HEK293 (cell line): ENCODE data around the gene SCAMP3.

Experiments
- CTCF ChIP-seq: fragments of 450-650 bp; formaldehyde crosslinking; IDR thresholded peaks from 2 replicates; pipeline ENCODE4 v1.5.1; 2016; ENCODE audit warnings: missing biosample characterization, missing genetic modification characterization
- GLIS2 ChIP-seq: fragments of 450-650 bp; formaldehyde crosslinking; IDR thresholded peaks from 2 replicates; pipeline ENCODE4 v1.5.1; 2016; ENCODE audit warnings: missing biosample characterization, missing genetic modification characterization
- KLF10 ChIP-seq: fragments of 450-650 bp; IDR thresholded peaks from 2 replicates; pipeline ENCODE4 v1.5.1; 2018; ENCODE audit warnings: missing biosample characterization, mild to moderate bottlenecking, missing genetic modification characterization
- KLF17 ChIP-seq: fragments of 450-650 bp; formaldehyde crosslinking; IDR thresholded peaks from 2 replicates; pipeline ENCODE4 v1.5.1; 2016; ENCODE audit warnings: missing biosample characterization, missing genetic modification characterization
- KLF7 ChIP-seq: fragments of 450-650 bp; formaldehyde crosslinking; IDR thresholded peaks from 2 replicates; pipeline ENCODE4 v1.5.1; 2016; ENCODE audit warnings: missing biosample characterization, missing genetic modification characterization, borderline replicate concordance
- KLF9 ChIP-seq: fragments of 450-650 bp; formaldehyde crosslinking; IDR thresholded peaks from 2 replicates; pipeline ENCODE4 v1.5.1; 2016; ENCODE audit warnings: missing biosample characterization, missing genetic modification characterization, low read depth
- SCRT1 ChIP-seq: fragments of 450-650 bp; formaldehyde crosslinking; IDR thresholded peaks from 2 replicates; pipeline ENCODE4 v1.5.1; 2016; ENCODE audit warnings: missing biosample characterization, missing genetic modification characterization, borderline replicate concordance
- SP2 ChIP-seq: fragments of 450-650 bp; formaldehyde crosslinking; IDR thresholded peaks from 2 replicates; pipeline ENCODE4 v1.5.1; 2016; ENCODE audit warnings: missing biosample characterization, missing genetic modification characterization
- SP3 ChIP-seq: fragments of 450-650 bp; formaldehyde crosslinking; IDR thresholded peaks from 2 replicates; pipeline ENCODE4 v1.5.1; 2016; ENCODE audit warnings: missing biosample characterization, missing genetic modification characterization
- ZBTB10 ChIP-seq: fragments of 450-650 bp; formaldehyde crosslinking; IDR thresholded peaks from 2 replicates; pipeline ENCODE4 v1.5.1; 2016; ENCODE audit warnings: missing biosample characterization, missing genetic modification characterization
- ZBTB6 ChIP-seq: fragments of 450-650 bp; formaldehyde crosslinking; IDR thresholded peaks from 2 replicates; pipeline ENCODE4 v1.5.1; 2017; ENCODE audit warnings: missing biosample characterization, missing genetic modification characterization
- ZEB2 ChIP-seq: fragments of 450-650 bp; formaldehyde crosslinking; IDR thresholded peaks from 2 replicates; pipeline ENCODE4 v1.5.1; 2016; ENCODE audit warnings: missing biosample characterization, missing genetic modification characterization
- ZFP37 ChIP-seq: fragments of 450-650 bp; formaldehyde crosslinking; IDR thresholded peaks from 2 replicates; pipeline ENCODE4 v1.5.1; 2016; ENCODE audit warnings: missing biosample characterization, missing genetic modification characterization
- ZNF112 ChIP-seq: fragments of 450-650 bp; formaldehyde crosslinking; IDR thresholded peaks from 2 replicates; pipeline ENCODE4 v1.5.0; 2017; ENCODE audit warnings: missing biosample characterization, missing genetic modification characterization
- ZNF184 ChIP-seq: fragments of 450-650 bp; IDR thresholded peaks from 2 replicates; pipeline ENCODE4 v1.5.1; 2018; ENCODE audit warnings: missing biosample characterization, mild to moderate bottlenecking, missing genetic modification characterization
- ZNF335 ChIP-seq: fragments of 450-650 bp; formaldehyde crosslinking; conservative IDR thresholded peaks from 2 replicates; pipeline ENCODE4 v1.5.1; 2016; ENCODE audit warnings: missing biosample characterization, missing genetic modification characterization
- ZNF391 ChIP-seq: fragments of 450-650 bp; formaldehyde crosslinking; IDR thresholded peaks from 2 replicates; pipeline ENCODE4 v1.5.1; 2016; ENCODE audit warnings: low read depth, missing biosample characterization, missing genetic modification characterization, borderline replicate concordance
- ZNF416 ChIP-seq: fragments of 450-650 bp; formaldehyde crosslinking; IDR thresholded peaks from 2 replicates; pipeline ENCODE4 v1.5.1; 2016; ENCODE audit warnings: missing biosample characterization, missing genetic modification characterization
- ZNF518A ChIP-seq: fragments of 450-650 bp; formaldehyde crosslinking; conservative IDR thresholded peaks from 2 replicates; pipeline ENCODE4 v1.5.1; 2016; ENCODE audit warnings: low read depth, missing biosample characterization, missing genetic modification characterization
- ZNF555 ChIP-seq: fragments of 450-650 bp; formaldehyde crosslinking; conservative IDR thresholded peaks from 2 replicates; pipeline ENCODE4 v1.5.1; 2017; ENCODE audit warnings: missing biosample characterization, mild to moderate bottlenecking, missing genetic modification characterization, inconsistent platforms
- ZNF561 ChIP-seq: fragments of 450-650 bp; IDR thresholded peaks from 2 replicates; pipeline ENCODE4 v1.5.1; 2018; ENCODE audit warnings: missing biosample characterization, missing genetic modification characterization, borderline replicate concordance
- ZNF600 ChIP-seq: fragments of 450-650 bp; formaldehyde crosslinking; IDR thresholded peaks from 2 replicates; pipeline ENCODE4 v1.5.1; 2016; ENCODE audit warnings: missing biosample characterization, missing genetic modification characterization
- ZNF777 ChIP-seq: fragments of 450-650 bp; formaldehyde crosslinking; IDR thresholded peaks from 2 replicates; pipeline ENCODE4 v1.5.1; 2017; ENCODE audit warnings: missing biosample characterization, missing genetic modification characterization, borderline replicate concordance
- ZSCAN18 ChIP-seq: fragments of 450-650 bp; formaldehyde crosslinking; IDR thresholded peaks from 2 replicates; pipeline ENCODE4 v1.5.1; 2016; ENCODE audit warnings: missing biosample characterization, missing genetic modification characterization

The SCAMP3 gene

GRCh38 chr1:155277070-155277901, 15.1 kb upstream of the SCAMP3 start, which contains the start of gene HCN3 (continued):
- TF ChIP-seq ZBTB10 (tag by site-specific recombination): peak; percentile 71; the same call in 1 of the 2 replicates
- 0 out of 2 replicates have a peak, but pooled peaks have one; percentile 21 for TF ChIP-seq ZNF184
- TF ChIP-seq ZNF518A (tag by site-specific recombination): no peak
- no peak for TF ChIP-seq SCRT1
- TF ChIP-seq ZNF777 (tag by site-specific recombination): no peak
- TF ChIP-seq ZNF600 (tag by site-specific recombination): peak; percentile 67
- no peak for TF ChIP-seq ZNF112 (tag by site-specific recombination)
- peak; percentile 95 for TF ChIP-seq KLF10 (tag by site-specific recombination)
- no peak for TF ChIP-seq ZNF555 (tag by site-specific recombination)
- TF ChIP-seq ZSCAN18 (tag by site-specific recombination): no peak
- TF ChIP-seq ZFP37: 0 out of 2 replicates have a peak, but pooled peaks have one; percentile 46
- peak; percentile 54; the same call in 1 of the 2 replicates for TF ChIP-seq ZBTB6 (tag by site-specific recombination)
- TF ChIP-seq ZNF416 (tag by site-specific recombination): no peak
- TF ChIP-seq ZEB2 (tag by site-specific recombination): peak; percentile 69; the same call in 1 of the 2 replicates
- TF ChIP-seq ZNF391: no peak
- TF ChIP-seq GLIS2: peak; percentile 98
- peak; percentile 82 for TF ChIP-seq SP2 (tag by site-specific recombination)
- peak; percentile 36; the same call in 1 of the 2 replicates for TF ChIP-seq CTCF (tag by site-specific recombination)
- 0 out of 2 replicates have a peak, but pooled peaks have one; percentile 22 for TF ChIP-seq KLF7 (tag by site-specific recombination)
- peak; percentile 77; the same call in 1 of the 2 replicates for TF ChIP-seq ZNF561 (tag by site-specific recombination)
- TF ChIP-seq KLF17 (tag by site-specific recombination): peak; percentile 69; the same call in 1 of the 2 replicates
- TF ChIP-seq SP3: peak; percentile 88
- TF ChIP-seq ZNF335 (tag by site-specific recombination): peak; percentile 94
- peak; percentile 83 for TF ChIP-seq KLF9
